Measurements from ENCODE around the gene RPS15.

Gene RPS15

DNA sequence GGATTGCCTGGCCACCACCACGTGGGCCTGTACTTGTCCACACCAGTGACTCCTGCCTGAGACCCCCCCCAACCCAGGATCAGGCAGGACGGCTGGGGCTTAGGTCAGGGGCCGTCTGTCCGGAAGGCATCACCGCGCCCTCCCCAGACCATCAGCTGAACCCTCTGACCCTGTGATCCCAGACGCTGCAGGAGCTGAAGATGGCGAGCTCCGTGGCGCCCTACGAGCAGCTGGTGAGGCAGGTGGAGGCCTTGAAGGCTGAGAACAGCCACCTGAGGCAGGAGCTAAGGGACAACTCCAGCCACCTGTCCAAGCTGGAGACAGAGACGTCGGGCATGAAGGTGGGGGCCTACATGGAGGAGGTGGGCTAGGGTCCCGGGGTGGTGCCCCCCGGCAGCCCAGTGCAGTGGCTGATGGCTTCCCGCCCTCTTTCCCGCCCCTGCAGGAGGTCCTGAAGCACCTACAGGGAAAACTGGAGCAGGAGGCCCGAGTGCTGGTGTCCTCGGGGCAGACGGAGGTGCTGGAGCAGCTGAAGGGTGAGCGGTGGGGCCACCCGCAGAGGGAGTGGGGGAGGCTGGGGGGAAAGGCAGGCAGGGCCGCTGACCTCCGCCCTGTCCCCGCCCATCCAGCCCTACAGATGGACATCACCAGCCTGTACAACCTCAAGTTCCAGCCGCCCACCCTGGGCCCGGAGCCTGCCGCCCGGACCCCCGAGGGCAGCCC, 14.8 kb downstream of the RPS15 start:
- no peak for DNase-seq (ENCODE audit: low read depth, low spot score)

GRCh38 chr19:1453525-1454364, 15.5 kb downstream of the RPS15 start:
- DNase-seq (ENCODE audit: low read depth, low spot score): no peak

GRCh38 chr19:1455002-1455335, 16.8 kb downstream of the RPS15 start:
- DNase-seq (ENCODE audit: low read depth, low spot score): no peak

GRCh38 chr19:1455336-1456120, 17.3 kb downstream of the RPS15 start:
- no peak for DNase-seq (ENCODE audit: low read depth, low spot score)

GRCh38 chr19:1456121-1456900, 18.1 kb downstream of the RPS15 start:
- DNase-seq (ENCODE audit: low read depth, low spot score): no peak

DNA sequence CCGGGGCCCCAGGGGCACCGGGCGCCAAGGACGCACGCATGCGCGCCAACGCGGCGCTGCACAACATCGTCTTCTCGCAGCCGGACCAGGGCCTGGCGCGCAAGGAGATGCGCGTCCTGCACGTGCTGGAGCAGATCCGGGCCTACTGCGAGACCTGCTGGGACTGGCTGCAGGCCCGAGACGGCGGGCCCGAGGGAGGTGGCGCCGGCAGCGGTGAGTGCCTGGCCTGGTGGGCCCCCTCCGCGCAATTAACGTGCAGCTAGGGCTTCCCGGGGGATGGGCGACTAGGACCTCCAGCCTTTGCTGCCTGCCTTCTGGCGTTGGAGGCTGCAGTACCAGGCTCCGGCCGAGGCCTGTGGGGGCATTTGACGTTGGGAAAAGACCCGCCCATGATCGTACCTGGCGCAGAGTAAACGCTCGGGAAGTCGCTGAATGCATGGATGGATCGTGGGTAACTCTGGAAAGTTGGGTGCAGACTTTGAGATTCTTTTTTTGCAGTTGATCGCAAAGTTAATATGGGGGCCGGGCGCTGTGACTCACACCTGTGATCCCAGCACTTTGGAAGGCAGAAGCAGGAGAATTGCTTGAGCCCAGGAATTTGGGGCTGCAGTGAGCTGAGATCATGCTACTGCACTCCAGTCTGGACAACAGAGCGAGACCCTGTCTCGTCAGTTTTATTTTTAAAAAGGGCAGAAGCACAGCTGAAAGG, 19.0 kb downstream of the RPS15 start:
- DNase-seq (ENCODE audit: low read depth, low spot score): no peak

- no peak for DNase-seq (ENCODE audit: low read depth, low spot score)
Observed at GRCh38 chr19:1457892-1458291, 19.7 kb downstream of the RPS15 start.

GRCh38 chr19:1459479-1459878, 21.3 kb downstream of the RPS15 start:
- DNase-seq (ENCODE audit: low read depth, low spot score): no peak

DNA sequence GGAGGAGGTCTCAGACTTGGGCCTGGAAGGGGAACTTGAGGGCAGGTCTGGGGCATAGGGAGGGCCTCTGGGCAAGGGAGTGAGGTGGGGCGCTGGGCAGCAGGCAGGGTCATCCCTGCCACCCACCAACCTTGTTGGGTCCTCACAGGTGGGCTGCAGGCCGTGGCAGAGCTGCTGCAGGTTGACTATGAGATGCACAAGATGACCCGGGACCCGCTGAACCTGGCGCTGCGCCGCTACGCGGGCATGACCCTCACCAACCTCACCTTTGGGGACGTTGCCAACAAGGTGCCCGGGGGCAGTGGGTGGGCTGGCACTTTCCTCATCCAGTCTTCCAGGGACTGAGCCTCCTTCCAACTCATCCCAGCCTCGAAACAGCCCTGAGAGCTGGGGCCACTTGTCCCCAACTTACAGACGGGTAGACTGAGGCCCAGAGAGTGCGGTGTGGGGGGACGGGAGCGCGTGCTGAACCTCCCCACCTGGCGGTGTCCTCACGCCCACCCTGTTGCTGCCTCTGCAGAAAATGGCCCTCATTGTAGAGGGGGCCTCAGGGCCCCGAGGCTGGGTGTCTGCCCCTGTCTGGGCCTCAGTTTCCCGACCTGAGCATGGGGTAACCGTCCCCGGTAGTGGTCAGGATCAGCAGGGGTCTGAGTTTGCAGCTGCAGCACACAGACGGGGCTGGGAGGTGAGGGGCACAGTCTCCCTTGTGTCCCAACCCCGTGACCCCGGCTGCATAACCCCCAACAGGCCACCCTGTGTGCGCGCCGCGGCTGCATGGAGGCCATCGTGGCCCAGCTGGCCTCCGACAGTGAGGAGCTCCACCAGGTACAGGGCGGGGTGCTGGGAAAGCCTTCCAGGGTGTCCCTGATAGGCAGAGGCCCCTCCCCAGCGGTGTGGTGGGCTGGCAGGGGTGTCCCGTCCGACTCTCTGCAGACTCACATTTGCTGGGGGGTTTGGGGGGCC, 22.1 kb downstream of the RPS15 start:
- DNase-seq (ENCODE audit: low read depth, low spot score): no peak

- no peak for DNase-seq (ENCODE audit: low read depth, low spot score)
Observed at GRCh38 chr19:1461862-1462261, 23.7 kb downstream of the RPS15 start.

GRCh38 chr19:1465191-1466016, 27.2 kb downstream of the RPS15 start:
- DNase-seq (ENCODE audit: low read depth, low spot score): no peak

- no peak for DNase-seq (ENCODE audit: low read depth, low spot score)
Observed at GRCh38 chr19:1466018-1466460, 27.8 kb downstream of the RPS15 start.

- no peak for DNase-seq (ENCODE audit: low read depth, low spot score)
Observed at GRCh38 chr19:1466461-1467214, 28.4 kb downstream of the RPS15 start.

DNA sequence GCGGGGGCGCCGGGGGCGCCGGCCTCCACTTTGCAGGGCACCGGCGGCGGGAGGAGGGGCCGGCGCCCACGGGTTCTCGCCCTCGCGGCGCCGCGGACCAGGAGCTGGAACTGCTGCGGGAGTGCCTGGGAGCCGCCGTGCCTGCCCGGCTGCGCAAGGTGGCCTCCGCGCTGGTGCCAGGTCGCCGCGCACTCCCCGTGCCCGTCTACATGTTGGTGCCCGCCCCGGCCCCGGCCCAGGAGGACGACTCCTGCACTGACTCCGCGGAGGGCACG, 29.0 kb downstream of the RPS15 start:
- DNase-seq (ENCODE audit: low read depth, low spot score): no peak

DNA sequence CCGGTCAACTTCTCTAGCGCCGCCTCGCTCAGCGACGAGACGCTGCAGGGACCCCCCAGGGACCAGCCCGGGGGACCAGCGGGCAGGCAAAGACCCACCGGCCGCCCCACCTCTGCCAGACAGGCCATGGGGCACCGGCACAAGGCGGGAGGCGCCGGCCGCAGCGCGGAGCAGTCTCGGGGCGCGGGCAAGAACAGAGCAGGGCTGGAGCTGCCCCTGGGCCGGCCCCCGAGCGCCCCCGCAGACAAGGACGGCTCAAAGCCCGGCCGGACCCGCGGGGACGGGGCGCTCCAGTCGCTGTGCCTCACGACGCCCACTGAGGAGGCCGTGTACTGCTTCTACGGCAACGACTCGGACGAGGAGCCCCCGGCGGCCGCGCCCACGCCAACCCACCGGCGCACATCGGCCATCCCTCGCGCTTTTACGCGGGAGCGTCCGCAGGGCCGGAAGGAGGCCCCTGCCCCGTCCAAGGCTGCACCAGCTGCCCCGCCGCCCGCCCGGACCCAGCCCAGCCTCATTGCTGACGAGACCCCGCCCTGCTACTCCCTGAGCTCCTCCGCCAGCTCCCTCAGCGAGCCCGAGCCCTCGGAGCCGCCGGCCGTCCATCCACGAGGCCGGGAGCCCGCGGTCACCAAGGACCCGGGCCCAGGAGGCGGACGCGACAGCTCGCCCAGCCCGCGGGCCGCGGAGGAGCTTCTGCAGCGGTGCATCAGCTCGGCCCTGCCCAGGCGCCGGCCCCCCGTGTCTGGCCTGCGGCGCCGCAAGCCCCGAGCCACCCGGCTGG, 29.5 kb downstream of the RPS15 start:
- DNase-seq (ENCODE audit: low read depth, low spot score): no peak

DNA sequence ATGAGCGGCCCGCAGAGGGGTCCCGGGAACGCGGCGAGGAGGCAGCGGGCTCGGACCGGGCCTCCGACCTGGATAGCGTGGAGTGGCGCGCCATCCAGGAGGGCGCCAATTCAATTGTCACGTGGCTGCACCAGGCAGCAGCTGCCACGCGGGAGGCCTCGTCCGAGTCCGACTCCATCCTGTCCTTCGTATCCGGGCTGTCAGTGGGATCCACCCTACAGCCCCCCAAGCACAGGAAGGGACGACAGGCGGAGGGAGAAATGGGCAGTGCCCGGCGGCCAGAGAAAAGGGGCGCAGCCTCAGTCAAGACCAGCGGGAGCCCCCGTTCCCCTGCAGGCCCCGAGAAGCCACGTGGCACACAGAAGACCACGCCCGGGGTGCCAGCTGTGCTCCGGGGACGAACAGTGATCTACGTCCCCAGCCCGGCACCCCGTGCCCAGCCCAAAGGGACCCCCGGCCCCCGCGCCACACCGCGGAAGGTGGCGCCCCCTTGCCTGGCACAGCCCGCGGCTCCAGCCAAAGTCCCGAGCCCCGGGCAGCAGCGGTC, 30.2 kb downstream of the RPS15 start:
- no peak for DNase-seq (ENCODE audit: low read depth, low spot score)

GRCh38 chr19:1468821-1469254, 30.6 kb downstream of the RPS15 start:
- no peak for DNase-seq (ENCODE audit: low read depth, low spot score)

Measured in smooth muscle cell of the brain vasculature (primary cell).